ENCODE results near the gene PHACTR3.

Gene PHACTR3

GRCh38 chr20:59770851-59771250 lies 166.5 kb downstream of the PHACTR3 start:
- H3K4me3 ChIP-seq, result no peak overlapping the region
- H3K27ac ChIP-seq, result no peak overlapping the region
- DNase-seq (ENCODE audit: low spot score), result no peak
- TF ChIP-seq CTCF (IDR thresholded peaks at IDR 0.05), result no peak

- no peak overlapping the region for H3K27ac ChIP-seq
Observed at GRCh38 chr20:59771506-59772372, 167.4 kb downstream of the PHACTR3 start.

GRCh38 chr20:59772373-59772705 lies 168.0 kb downstream of the PHACTR3 start:
- H3K4me3 ChIP-seq, result no peak overlapping the region
- TF ChIP-seq CTCF (IDR thresholded peaks at IDR 0.05), result no peak
- no peak overlapping the region for H3K27ac ChIP-seq
- peak; percentile 47 for DNase-seq (ENCODE audit: low spot score)

More at GRCh38 chr20:59771506-59772372, 167.4 kb downstream of the PHACTR3 start:
- H3K4me3 ChIP-seq, result no peak overlapping the region
- DNase-seq (ENCODE audit: low spot score), result no peak
- TF ChIP-seq CTCF (IDR thresholded peaks at IDR 0.05), result no peak

GRCh38 chr20:59772931-59773913 lies 168.9 kb downstream of the PHACTR3 start:
- Histone ChIP-seq H3K27ac (no peak overlapping the region), H3K4me3 (no peak overlapping the region)
- no peak for TF ChIP-seq CTCF (IDR thresholded peaks at IDR 0.05)
- peak; percentile 61 for DNase-seq (ENCODE audit: low spot score)

GRCh38 chr20:59774204-59774641 lies 169.9 kb downstream of the PHACTR3 start:
- peak; percentile 45 for DNase-seq (ENCODE audit: low spot score)
- TF ChIP-seq CTCF (IDR thresholded peaks at IDR 0.05), result no peak
- Histone ChIP-seq H3K4me3 (no peak overlapping the region), H3K27ac (no peak overlapping the region)

GRCh38 chr20:59774921-59775686 lies 170.8 kb downstream of the PHACTR3 start:
- peak; percentile 29 for DNase-seq (ENCODE audit: low spot score)
- Histone ChIP-seq H3K27ac (no peak overlapping the region), H3K4me3 (no peak overlapping the region)
- no peak for TF ChIP-seq CTCF (IDR thresholded peaks at IDR 0.05)

Measured in coronary artery (tissue), 2 donors.